Skeletal muscle satellite cell (primary cell): Measurements from ENCODE around the gene CHD1.

Experiments
- H3K27me3 ChIP-seq: 2 replicates; pipeline ENCODE4 v1.7.0; 2013; ENCODE audit warnings: low read length; ENCODE audit not compliant: control insufficient read depth, insufficient read depth
- H3K36me3 ChIP-seq: 2 replicates; pipeline ENCODE4 v1.7.0; 2013; ENCODE audit warnings: mild to moderate bottlenecking, control low read depth, low read length; ENCODE audit not compliant: insufficient read depth
- H3K4me1 ChIP-seq: 2 replicates; pipeline ENCODE4 v1.7.0; 2013; ENCODE audit warnings: low read length; ENCODE audit not compliant: control insufficient read depth, insufficient read depth
- H3K4me2 ChIP-seq: 2 replicates; pipeline ENCODE4 v1.7.0; 2013; ENCODE audit warnings: mild to moderate bottlenecking, low read length
- H3K4me3 ChIP-seq: 2 replicates; pipeline ENCODE4 v1.7.0; 2013; ENCODE audit warnings: low read length
- H3K9ac ChIP-seq: 2 replicates; pipeline ENCODE4 v1.7.0; 2013; ENCODE audit warnings: mild to moderate bottlenecking, low read depth, low read length, moderate library complexity
- H3K9me3 ChIP-seq: replicated peaks from 2 replicates; pipeline ENCODE4 v1.7.0; 2013; ENCODE audit warnings: mild to moderate bottlenecking, control low read depth, low read length

Gene CHD1

GRCh38 chr5:98913911-98914310, 14.9 kb downstream of the CHD1 start:
- H3K27me3 ChIP-seq, result no peaks in the 10 kb centered on the region
- H3K9ac ChIP-seq, result no peak overlapping the region
- peaks cover 13% of the 10 kb centered on the region for H3K36me3 ChIP-seq
- no peaks in the 10 kb centered on the region for H3K9me3 ChIP-seq
- no peak overlapping the region for H3K4me2 ChIP-seq
- no peak overlapping the region for H3K4me3 ChIP-seq
- H3K4me1 ChIP-seq, result peaks cover 13% of the 10 kb centered on the region

GRCh38 chr5:98911280-98912040, 17.3 kb downstream of the CHD1 start:
- peaks cover 10% of the 10 kb centered on the region for H3K4me1 ChIP-seq
- H3K9me3 ChIP-seq, result no peaks in the 10 kb centered on the region
- no peaks in the 10 kb centered on the region for H3K27me3 ChIP-seq
- H3K4me2 ChIP-seq, result peak overlapping the region; percentile 12
- H3K4me3 ChIP-seq, result no peak overlapping the region
- H3K9ac ChIP-seq, result no peak overlapping the region
- peaks cover 13% of the 10 kb centered on the region for H3K36me3 ChIP-seq

DNA sequence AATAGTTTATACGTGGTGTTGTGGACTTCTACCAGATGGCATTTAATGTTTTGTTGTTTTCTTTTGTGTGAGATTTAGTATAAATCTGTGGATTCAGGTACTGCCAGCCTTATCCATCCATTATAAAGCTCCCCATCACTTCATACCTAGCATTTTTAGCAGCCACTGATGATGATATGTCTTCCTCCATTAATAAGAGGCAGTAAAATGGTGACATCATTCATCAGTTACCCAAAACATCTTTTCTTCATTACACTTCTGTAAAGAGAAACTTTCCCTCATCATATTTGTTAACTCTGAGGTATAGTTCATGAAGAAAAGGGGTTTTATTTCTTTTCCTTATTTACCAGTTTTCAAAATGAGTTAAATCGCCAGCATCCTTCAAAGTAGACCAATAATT, 19.4 kb downstream of the CHD1 start:
- no peaks in the 10 kb centered on the region for H3K9me3 ChIP-seq
- H3K4me1 ChIP-seq, result peaks cover 16% of the 10 kb centered on the region
- H3K27me3 ChIP-seq, result no peaks in the 10 kb centered on the region
- peaks cover 15% of the 10 kb centered on the region for H3K36me3 ChIP-seq
- no peak overlapping the region for H3K4me2 ChIP-seq
- H3K9ac ChIP-seq, result no peak overlapping the region
- no peak overlapping the region for H3K4me3 ChIP-seq

DNA sequence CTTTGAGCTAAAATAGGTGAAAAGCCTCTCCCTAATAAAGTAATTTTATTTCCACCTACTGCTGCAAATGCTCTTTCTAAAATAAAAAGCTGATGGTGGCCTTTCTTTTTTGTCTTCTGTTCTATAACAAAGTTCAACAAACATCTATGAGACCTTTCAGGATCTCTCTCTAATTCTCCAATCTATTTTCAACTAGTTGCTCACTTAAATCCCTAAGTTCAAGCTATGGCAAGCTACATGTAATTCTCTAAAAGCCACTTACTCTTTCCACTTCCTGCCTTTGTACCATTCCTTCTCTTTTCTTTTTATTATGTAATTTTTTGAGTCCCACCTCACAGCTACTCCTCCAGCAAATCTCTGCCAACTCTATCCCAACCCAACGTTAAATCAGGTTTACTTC, 20.9 kb downstream of the CHD1 start:
- H3K27me3 ChIP-seq, result no peaks in the 10 kb centered on the region
- H3K9ac ChIP-seq, result no peak overlapping the region
- H3K4me1 ChIP-seq, result peaks cover 18% of the 10 kb centered on the region
- H3K36me3 ChIP-seq, result peaks cover 13% of the 10 kb centered on the region
- no peak overlapping the region for H3K4me2 ChIP-seq
- no peaks in the 10 kb centered on the region for H3K9me3 ChIP-seq
- H3K4me3 ChIP-seq, result no peak overlapping the region

DNA sequence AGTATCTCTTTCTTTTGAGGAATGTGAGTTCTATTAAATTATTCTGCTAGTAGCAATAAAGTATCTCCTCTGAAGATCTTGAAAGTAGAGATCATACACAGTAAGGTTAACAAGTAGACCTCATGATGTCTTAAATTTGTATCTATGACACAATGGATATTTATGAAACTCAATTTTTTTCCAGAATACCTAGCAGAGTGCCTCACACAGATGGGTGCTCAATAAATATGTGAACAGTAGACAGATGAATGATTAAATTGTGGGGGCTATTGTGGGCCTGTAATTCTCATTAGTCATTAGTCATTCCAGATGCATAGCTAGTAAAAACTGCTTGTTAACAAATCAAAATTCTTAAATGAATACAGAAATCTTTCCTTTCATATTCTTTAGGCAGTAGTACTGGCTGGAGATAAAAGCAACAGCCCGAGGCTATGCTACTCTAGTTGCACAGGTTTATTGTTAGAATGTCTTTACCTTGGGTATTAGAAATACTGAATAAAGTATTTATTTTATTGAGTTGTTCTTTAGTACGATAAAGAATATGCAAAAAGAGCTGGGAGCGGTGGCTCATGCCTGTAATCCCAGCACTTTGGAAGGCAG, 22.0 kb downstream of the CHD1 start:
- Histone ChIP-seq H3K27me3 (no peaks in the 10 kb centered on the region), H3K4me1 (peaks cover 19% of the 10 kb centered on the region), H3K4me3 (no peak overlapping the region), H3K9ac (no peak overlapping the region), H3K4me2 (no peak overlapping the region), H3K9me3 (no peaks in the 10 kb centered on the region), H3K36me3 (peaks cover 11% of the 10 kb centered on the region)

DNA sequence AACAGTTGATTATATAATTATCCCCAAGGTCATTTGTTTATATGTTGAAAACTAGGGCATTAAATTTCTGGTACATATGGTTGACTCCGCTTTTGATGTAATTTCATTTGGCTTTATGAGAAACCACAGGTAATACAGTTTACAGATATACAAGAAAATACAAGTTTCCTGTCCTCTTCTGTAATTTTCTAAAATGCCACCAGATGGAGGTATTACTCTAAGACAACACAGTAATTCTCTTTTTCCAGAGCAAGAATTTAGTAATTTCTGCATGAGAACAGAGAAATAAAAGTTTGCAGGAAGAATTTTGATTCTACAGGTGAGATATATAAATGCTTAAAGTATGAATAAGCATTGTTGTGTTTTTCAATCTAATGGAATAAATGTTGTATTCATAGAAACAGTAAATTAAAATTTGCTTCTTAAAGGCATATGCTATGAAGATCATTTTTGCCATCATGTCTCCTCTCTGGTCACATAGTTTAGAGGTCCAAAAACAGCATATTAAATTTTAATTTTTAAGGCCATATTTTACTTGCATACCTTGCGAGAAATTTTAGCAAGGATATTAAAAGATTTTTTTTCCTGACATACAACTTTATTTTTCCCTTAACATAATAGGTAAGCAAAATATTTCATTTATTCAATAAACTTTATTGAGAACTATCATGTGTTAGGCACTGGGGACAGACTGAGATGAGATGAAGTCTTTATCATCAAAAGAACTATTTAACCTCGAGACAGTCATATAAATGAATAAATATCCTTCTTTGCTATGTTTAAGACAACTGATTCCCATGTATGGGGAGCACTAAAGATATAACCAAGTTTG, 22.7 kb downstream of the CHD1 start:
- Histone ChIP-seq H3K36me3 (peaks cover 12% of the 10 kb centered on the region), H3K9ac (no peak overlapping the region), H3K9me3 (no peaks in the 10 kb centered on the region), H3K4me3 (no peak overlapping the region), H3K4me2 (no peak overlapping the region), H3K4me1 (peaks cover 13% of the 10 kb centered on the region), H3K27me3 (no peaks in the 10 kb centered on the region)

DNA sequence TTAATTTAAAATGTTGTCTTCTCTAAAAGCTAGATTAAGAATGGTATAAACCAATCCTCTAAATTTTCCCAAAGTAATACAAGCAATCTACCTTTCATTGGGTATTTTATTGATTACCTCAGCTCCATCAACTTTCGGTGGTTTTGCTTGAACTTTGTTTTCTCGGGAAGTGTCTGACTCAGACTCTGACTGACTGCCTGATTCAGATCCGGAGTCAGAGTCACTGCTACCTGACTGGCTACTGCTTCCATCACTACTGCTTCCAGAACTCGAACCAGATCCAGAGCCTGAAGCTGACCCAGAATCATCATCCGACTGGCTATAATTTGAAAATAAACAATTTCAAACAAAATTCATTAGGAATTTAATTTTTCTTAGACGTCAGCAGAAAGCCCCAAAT, 24.0 kb downstream of the CHD1 start:
- Histone ChIP-seq H3K27me3 (no peaks in the 10 kb centered on the region), H3K4me1 (peaks cover 13% of the 10 kb centered on the region), H3K4me3 (no peak overlapping the region), H3K4me2 (no peak overlapping the region), H3K9me3 (no peaks in the 10 kb centered on the region), H3K9ac (no peak overlapping the region), H3K36me3 (peaks cover 21% of the 10 kb centered on the region)

GRCh38 chr5:98902733-98903132, 26.1 kb downstream of the CHD1 start:
- Histone ChIP-seq H3K9ac (no peak overlapping the region), H3K4me1 (peaks cover 13% of the 10 kb centered on the region), H3K4me2 (no peak overlapping the region), H3K36me3 (peaks cover 39% of the 10 kb centered on the region), H3K27me3 (no peaks in the 10 kb centered on the region), H3K4me3 (no peak overlapping the region), H3K9me3 (no peaks in the 10 kb centered on the region)

GRCh38 chr5:98899456-98899855, 29.4 kb downstream of the CHD1 start:
- Histone ChIP-seq H3K9ac (no peak overlapping the region), H3K4me3 (no peak overlapping the region), H3K9me3 (no peaks in the 10 kb centered on the region), H3K4me1 (peaks cover 7% of the 10 kb centered on the region), H3K36me3 (peaks cover 67% of the 10 kb centered on the region), H3K4me2 (no peak overlapping the region), H3K27me3 (no peaks in the 10 kb centered on the region)

GRCh38 chr5:98898743-98899142, 30.1 kb downstream of the CHD1 start:
- Histone ChIP-seq H3K4me1 (peaks cover 7% of the 10 kb centered on the region), H3K27me3 (no peaks in the 10 kb centered on the region), H3K9me3 (no peaks in the 10 kb centered on the region), H3K9ac (no peak overlapping the region), H3K4me3 (no peak overlapping the region), H3K36me3 (peaks cover 68% of the 10 kb centered on the region), H3K4me2 (no peak overlapping the region)

- Histone ChIP-seq H3K4me1 (no peaks in the 10 kb centered on the region), H3K4me3 (no peak overlapping the region), H3K9ac (no peak overlapping the region), H3K36me3 (peaks cover 88% of the 10 kb centered on the region), H3K27me3 (no peaks in the 10 kb centered on the region), H3K4me2 (no peak overlapping the region), H3K9me3 (no peaks in the 10 kb centered on the region)
Observed at GRCh38 chr5:98891591-98891990, 37.2 kb downstream of the CHD1 start.
